CD14-positive monocyte (primary cell): ENCODE measurements around the gene ACTL8. TPM values are rescaled to one million over a fixed set of nuclear protein-coding genes. Genes with fewer than 3 reads are reported as not detected.

Experiments used
- DNase-seq, 3 donors: peaks; one replicate each; pipeline ENCODE4 v3.0.0-alpha.2; 2011 to 2022
- H2AFZ ChIP-seq: 2 replicates; pipeline ENCODE4 v1.6.0; 2012; ENCODE audit warnings: mild to moderate bottlenecking, low read depth, low read length, inconsistent platforms; ENCODE audit not compliant: insufficient read depth, poor library complexity, severe bottlenecking
- H3K27ac ChIP-seq, 2 donors: 1 replicate in 1 of 2; 2 replicates in 1 of 2; pipeline ENCODE4 v1.5.1; 2012 to 2013; ENCODE audit warnings: low read length in 2 of 2, control low read depth in 1 of 2, inconsistent platforms in 1 of 2, low read depth in 1 of 2, mild to moderate bottlenecking in 1 of 2
- H3K27me3 ChIP-seq, 2 donors: one replicate each; pipeline versions ENCODE4 v1.6.0 to v1.6.1; 2011 to 2013; ENCODE audit warnings: low read length in 2 of 2; ENCODE audit not compliant: control insufficient read depth in 2 of 2, insufficient read depth in 2 of 2
- H3K36me3 ChIP-seq, 2 donors: replicated peaks in 1 of 2; 1 replicate in 1 of 2; 2 replicates in 1 of 2; pipeline versions ENCODE4 v1.5.1 to v1.6.1; 2012 to 2013; ENCODE audit warnings: low read length in 2 of 2, control low read depth in 1 of 2, inconsistent platforms in 1 of 2, mild to moderate bottlenecking in 1 of 2; ENCODE audit not compliant: insufficient read depth in 2 of 2, control insufficient read depth in 1 of 2
- H3K4me1 ChIP-seq, 2 donors: 1 replicate in 1 of 2; 2 replicates in 1 of 2; pipeline versions ENCODE4 v1.5.1 to v1.6.1; 2012 to 2013; ENCODE audit warnings: low read length in 2 of 2, control low read depth in 1 of 2, inconsistent platforms in 1 of 2, mild to moderate bottlenecking in 1 of 2, moderate library complexity in 1 of 2; ENCODE audit not compliant: insufficient read depth in 2 of 2, control insufficient read depth in 1 of 2
- H3K4me2 ChIP-seq: replicated peaks from 2 replicates; pipeline ENCODE3; 2012; ENCODE audit warnings: low read length, moderate library complexity, mild to moderate bottlenecking; ENCODE audit not compliant: poor library complexity, severe bottlenecking; ENCODE audit errors: extremely low read depth
- H3K4me3 ChIP-seq, 3 experiments: fragments of 200-600 bp in 1 of 3; sonication (generic) in 1 of 3; replicated peaks in 1 of 3; 1 replicate in 2 of 3; 2 replicates in 1 of 3; pipeline ENCODE4 v1.5.1; 2011 to 2013; ENCODE audit warnings: low read length in 3 of 3, mild to moderate bottlenecking in 3 of 3, control low read depth in 2 of 3, low read depth in 2 of 3, inconsistent platforms in 1 of 3, moderate library complexity in 1 of 3
- H3K79me2 ChIP-seq: 2 replicates; pipeline ENCODE4 v1.6.0; 2012; ENCODE audit warnings: mild to moderate bottlenecking, control low read depth, inconsistent platforms, low read length, moderate library complexity; ENCODE audit not compliant: insufficient read depth
- H3K9ac ChIP-seq: 2 replicates; pipeline ENCODE4 v1.6.0; 2017; ENCODE audit warnings: low read length, mild to moderate bottlenecking; ENCODE audit not compliant: insufficient read depth, poor library complexity, severe bottlenecking
- H3K9me3 ChIP-seq, 2 donors: replicated peaks in 1 of 2; 1 replicate in 1 of 2; 2 replicates in 1 of 2; pipeline versions ENCODE4 v1.5.1 to v1.6.1; 2012 to 2013; ENCODE audit warnings: low read length in 2 of 2, control low read depth in 1 of 2; ENCODE audit not compliant: control insufficient read depth in 1 of 2, insufficient read depth in 1 of 2
- H4K20me1 ChIP-seq: 2 replicates; pipeline ENCODE4 v1.6.0; 2012; ENCODE audit warnings: mild to moderate bottlenecking, low read length, control low read depth, moderate library complexity; ENCODE audit not compliant: insufficient read depth
- H3K27ac Mint-ChIP-seq, 7 donors: one replicate each; pipeline ENCODE4 v1.8.0; 2020; ENCODE audit warnings: mild to moderate bottlenecking in 7 of 7, mixed read lengths in 7 of 7, moderate library complexity in 6 of 7, inconsistent platforms in 2 of 7
- H3K27me3 Mint-ChIP-seq, 3 donors: one replicate each; pipeline ENCODE4 v1.8.0; 2021 to 2022; ENCODE audit warnings: low read depth in 3 of 3, mild to moderate bottlenecking in 3 of 3, mixed read lengths in 3 of 3, moderate library complexity in 3 of 3, inconsistent platforms in 1 of 3
- H3K36me3 Mint-ChIP-seq, 2 donors: one replicate each; pipeline ENCODE4 v1.8.0; 2020; ENCODE audit warnings: mixed read lengths in 2 of 2, inconsistent platforms in 1 of 2, mild to moderate bottlenecking in 1 of 2
- H3K4me1 Mint-ChIP-seq: one replicate; pipeline ENCODE4 v1.8.0; 2020; ENCODE audit warnings: mild to moderate bottlenecking, mixed read lengths
- H3K4me3 Mint-ChIP-seq, 2 donors: one replicate each; pipeline ENCODE4 v1.8.0; 2020; ENCODE audit warnings: mild to moderate bottlenecking in 2 of 2, mixed read lengths in 2 of 2, moderate library complexity in 1 of 2
- H3K9me3 Mint-ChIP-seq, 7 donors: one replicate each; pipeline ENCODE4 v1.8.0; 2020 to 2022; ENCODE audit warnings: mixed read lengths in 7 of 7, mild to moderate bottlenecking in 6 of 7, moderate library complexity in 6 of 7, inconsistent platforms in 2 of 7
- CTCF ChIP-seq: fragments of 200-600 bp; IDR thresholded peaks from one replicate; pipeline ENCODE4 v1.8.0; 2022; ENCODE audit warnings: antibody characterized with exemption, mild to moderate bottlenecking
- WGBS: methylation state at CpG from one replicate; pipeline ENCODE4 v1.1.5; 2013; ENCODE audit warnings: missing lambda C conversion rate; ENCODE audit not compliant: insufficient coverage; 5-methylcytosine and 5-hydroxymethylcytosine counted together
- intact Hi-C, 2 donors: fragments of 100-400 bp; cut with micrococcal nuclease; formaldehyde crosslinking; loops; one replicate each; pipeline versions ENCODE4 v1.15.0 to v1.15.1; 2023
- polyA plus RNA-seq, 3 donors: library from polyadenylated mRNA; depleted of rRNA in 1 of 3; unstranded in 2 of 3; stranded (reverse) in 1 of 3; fragments of 300-500 nt in 2 of 3; fragments of >200 nt in 1 of 3; fragmentation: Illumina TruSeq in 2 of 3; gene quantifications; 1 replicate in 2 of 3; 2 replicates in 1 of 3; pipeline ENCODE4 v1.2.3, GENCODE V29; 2012 to 2021

The ACTL8 gene
- polyA plus RNA-seq, 3 donors = not detected

GRCh38 chr1:17847111-17847510 lies 92.0 kb downstream of the ACTL8 start:
- H3K9me3 Mint-ChIP-seq = peaks cover 0 to 8% (median 0%) of the 10 kb centered on the region in 7 donors
- no peak overlapping the region for H3K9ac ChIP-seq
- 71% methylated on average over 3 of the region's 3 CpGs for WGBS
- H3K79me2 ChIP-seq = no peaks in the 10 kb centered on the region
- no peak overlapping the region for H3K27ac Mint-ChIP-seq
- intact Hi-C loops = no loop called here
- no peaks in the 10 kb centered on the region for H3K9me3 ChIP-seq
- H3K27me3 ChIP-seq = no peaks in the 10 kb centered on the region
- peaks cover 3 to 15% (median 11%) of the 10 kb centered on the region in 3 donors for H3K27me3 Mint-ChIP-seq
- no peaks in the 10 kb centered on the region for H3K4me1 Mint-ChIP-seq
- no peaks in the 10 kb centered on the region for H3K4me1 ChIP-seq
- no peaks in the 10 kb centered on the region for H3K36me3 Mint-ChIP-seq
- no peaks in the 10 kb centered on the region for H4K20me1 ChIP-seq
- H3K27ac ChIP-seq = no peak overlapping the region
- H3K4me3 Mint-ChIP-seq = no peak overlapping the region
- no peak for TF ChIP-seq CTCF
- no peak overlapping the region for H2AFZ ChIP-seq
- H3K4me2 ChIP-seq = no peak overlapping the region
- H3K36me3 ChIP-seq = no peaks in the 10 kb centered on the region
- no peak overlapping the region for H3K4me3 ChIP-seq
- DNase-seq = no peak

- Histone ChIP-seq H3K9me3 (no peaks in the 10 kb centered on the region), H3K9ac (no peak overlapping the region), H3K27ac (no peak overlapping the region), H4K20me1 (no peaks in the 10 kb centered on the region), H3K4me2 (no peak overlapping the region), H3K36me3 (no peaks in the 10 kb centered on the region), H3K79me2 (no peaks in the 10 kb centered on the region), H2AFZ (no peak overlapping the region), H3K4me3 (no peak overlapping the region), H3K4me1 (no peaks in the 10 kb centered on the region), H3K27me3 (no peaks in the 10 kb centered on the region)
- Mint-ChIP-seq H3K4me1 (no peaks in the 10 kb centered on the region), H3K9me3 (peaks cover 0 to 8% (median 0%) of the 10 kb centered on the region in 7 donors), H3K4me3 (no peak overlapping the region), H3K27ac (no peak overlapping the region), H3K27me3 (peaks cover 3 to 12% (median 6%) of the 10 kb centered on the region in 3 donors), H3K36me3 (no peaks in the 10 kb centered on the region)
- no peak for DNase-seq
- WGBS = 83% methylated on average over 2 of the region's 3 CpGs
- no peak for TF ChIP-seq CTCF
- intact Hi-C loops = no loop called here
Measured at GRCh38 chr1:17849216-17849615, 94.1 kb downstream of the ACTL8 start.
